SK-N-SH treated with all-trans-retinoic acid at 6 μM for 48 hours (cell line): ENCODE data around the gene STMP1.

Experiments
- BACH2 ChIP-seq: fragments of 250-450 bp; sonication (Bioruptor Pico); IDR thresholded peaks from 2 replicates; pipeline ENCODE4 v1.9.0; 2021; ENCODE audit warnings: mild to moderate bottlenecking, borderline replicate concordance
- ISL1 ChIP-seq: fragments of 250-450 bp; sonication (Bioruptor Pico); IDR thresholded peaks from 2 replicates; pipeline ENCODE4 v2.1.2; 2022; ENCODE audit warnings: mild to moderate bottlenecking, moderate library complexity
- RARB ChIP-seq: fragments of 250-450 bp; sonication (Bioruptor Pico); IDR thresholded peaks from 2 replicates; pipeline ENCODE4 v1.8.0; 2021; ENCODE audit warnings: mild to moderate bottlenecking, moderate library complexity
- ZFP30 ChIP-seq: fragments of 450-650 bp; formaldehyde crosslinking; IDR thresholded peaks from 2 replicates; pipeline ENCODE4 v1.5.0; 2022; ENCODE audit warnings: mild to moderate bottlenecking, moderate library complexity

DNA sequence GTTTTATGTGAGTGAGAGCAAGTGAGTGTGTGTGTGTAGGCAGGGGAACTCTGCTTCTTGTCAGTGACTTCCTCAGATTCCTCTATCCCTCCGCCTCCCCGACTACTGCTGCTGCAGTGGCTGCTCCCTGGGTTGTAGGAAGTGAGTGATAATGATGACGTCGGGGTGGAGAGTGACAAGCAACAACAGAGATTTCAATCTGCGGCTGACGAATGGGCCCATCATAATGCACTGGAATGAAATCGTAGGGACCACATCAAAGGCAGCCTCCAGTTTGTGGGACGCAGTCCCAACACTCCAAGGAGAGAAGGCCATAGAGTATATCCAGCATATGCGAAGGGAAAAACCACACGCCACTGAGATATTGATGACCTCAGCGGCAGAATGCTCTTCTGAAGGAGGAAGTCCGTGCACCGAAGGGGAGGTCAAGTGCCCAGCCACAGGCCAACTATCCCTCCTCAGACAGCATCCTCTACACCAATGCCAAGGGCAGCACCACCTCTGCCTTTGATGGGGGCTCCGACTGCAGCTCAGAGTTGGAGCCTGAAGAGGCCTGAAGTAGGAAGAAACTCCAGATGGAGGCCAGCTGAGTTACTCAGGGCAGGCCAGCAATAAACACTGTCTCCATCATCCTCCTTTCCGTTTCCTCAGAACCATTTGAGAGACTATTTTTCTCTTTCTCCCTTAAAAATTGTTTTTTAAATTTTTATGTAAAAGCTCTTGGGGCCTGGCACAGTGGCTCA lies 11.3 kb upstream of the STMP1 start:
- TF ChIP-seq ISL1 (no peak), ZFP30 (CRISPR knock-in tag) (no peak), BACH2 (CRISPR knock-in tag) (no peak), RARB (no peak)
